OCI-LY3 (cell line): ENCODE data around the gene SIRPB2.

ENCODE experiments used
- H2AFZ ChIP-seq: fragments of 200-600, 300-600 bp; shearing (Covaris generic); 2 replicates; pipeline ENCODE4 v1.6.0; 2014; ENCODE audit warnings: antibody characterized with exemption, low read depth, low read length
- H3K27ac ChIP-seq: fragments of 200-600, 300-600 bp; sonication (generic); 2 replicates; pipeline ENCODE4 v1.5.1; 2014; ENCODE audit warnings: mild to moderate bottlenecking, low read length, moderate library complexity, mixed read lengths
- H3K27me3 ChIP-seq: fragments of 200-600, 300-600 bp; sonication (generic); 2 replicates; pipeline ENCODE4 v1.6.1; 2014; ENCODE audit warnings: low read depth, low read length, mixed read lengths
- H3K36me3 ChIP-seq: fragments of 200-600, 300-600 bp; sonication (generic); replicated peaks from 2 replicates; pipeline ENCODE3; 2014; ENCODE audit warnings: low read depth, low read length, mixed read lengths
- H3K4me1 ChIP-seq: fragments of 300-600, 200-600 bp; sonication (generic); 2 replicates; pipeline ENCODE4 v1.6.1; 2014; ENCODE audit warnings: low read length, mixed read lengths
- H3K4me2 ChIP-seq: fragments of 200-600, 300-600 bp; sonication (generic); 2 replicates; pipeline ENCODE4 v1.6.1; 2014; ENCODE audit warnings: low read length, mixed read lengths
- H3K4me3 ChIP-seq: fragments of 300-600, 200-600 bp; sonication (generic); 2 replicates; pipeline ENCODE4 v1.5.1; 2014; ENCODE audit warnings: antibody characterized with exemption, mild to moderate bottlenecking, low read length, moderate library complexity
- H3K79me2 ChIP-seq: fragments of 300-600, 200-600 bp; shearing (Covaris generic); 2 replicates; pipeline ENCODE4 v1.6.1; 2014; ENCODE audit warnings: mild to moderate bottlenecking, low read length, mixed read lengths
- H3K9ac ChIP-seq: fragments of 300-600, 200-600 bp; shearing (Covaris generic); 2 replicates; pipeline ENCODE4 v1.6.0; 2014; ENCODE audit warnings: mild to moderate bottlenecking, low read length, moderate library complexity
- H3K9me3 ChIP-seq: fragments of 200-600, 300-600 bp; shearing (Covaris generic); 2 replicates; pipeline ENCODE4 v1.6.1; 2014; ENCODE audit warnings: low read length, mixed read lengths; ENCODE audit not compliant: insufficient read depth
- H4K20me1 ChIP-seq: fragments of 200-600, 300-600 bp; sonication (generic); 2 replicates; pipeline ENCODE4 v1.6.1; 2016; ENCODE audit warnings: low read length, mixed read lengths; ENCODE audit not compliant: insufficient read depth
- EZH2phosphoT487 ChIP-seq: fragments of 200-600 bp; shearing (Covaris generic); IDR thresholded peaks from 2 replicates; pipeline ENCODE4 v1.6.1; 2018; ENCODE audit warnings: antibody characterized with exemption, mixed run types, low read depth
- TF ChIP-seq, protein P1 (sequence below): fragments of 200-600, 300-600 bp; sonication (generic); IDR thresholded peaks from 2 replicates; pipeline ENCODE4 v1.5.1; 2014; ENCODE audit warnings: antibody characterized with exemption, low read length, low read depth

The SIRPB2 gene

GRCh38 chr20:1457992-1458391 lies 33.2 kb downstream of the SIRPB2 start:
- Histone ChIP-seq H3K4me2 (no peak overlapping the region), H3K36me3 (peaks cover 79% of the 10 kb centered on the region), H3K27ac (no peak overlapping the region), H3K9me3 (no peaks in the 10 kb centered on the region), H3K4me1 (peaks cover 4% of the 10 kb centered on the region), H3K4me3 (no peak overlapping the region), H3K9ac (no peak overlapping the region), H2AFZ (no peak overlapping the region), H4K20me1 (peaks cover 12% of the 10 kb centered on the region; the same call in 1 of the 2 replicates), H3K27me3 (no peaks in the 10 kb centered on the region), H3K79me2 (peaks cover 26% of the 10 kb centered on the region)
- no peak for TF ChIP-seq EZH2phosphoT487
- TF ChIP-seq, protein P1, sequence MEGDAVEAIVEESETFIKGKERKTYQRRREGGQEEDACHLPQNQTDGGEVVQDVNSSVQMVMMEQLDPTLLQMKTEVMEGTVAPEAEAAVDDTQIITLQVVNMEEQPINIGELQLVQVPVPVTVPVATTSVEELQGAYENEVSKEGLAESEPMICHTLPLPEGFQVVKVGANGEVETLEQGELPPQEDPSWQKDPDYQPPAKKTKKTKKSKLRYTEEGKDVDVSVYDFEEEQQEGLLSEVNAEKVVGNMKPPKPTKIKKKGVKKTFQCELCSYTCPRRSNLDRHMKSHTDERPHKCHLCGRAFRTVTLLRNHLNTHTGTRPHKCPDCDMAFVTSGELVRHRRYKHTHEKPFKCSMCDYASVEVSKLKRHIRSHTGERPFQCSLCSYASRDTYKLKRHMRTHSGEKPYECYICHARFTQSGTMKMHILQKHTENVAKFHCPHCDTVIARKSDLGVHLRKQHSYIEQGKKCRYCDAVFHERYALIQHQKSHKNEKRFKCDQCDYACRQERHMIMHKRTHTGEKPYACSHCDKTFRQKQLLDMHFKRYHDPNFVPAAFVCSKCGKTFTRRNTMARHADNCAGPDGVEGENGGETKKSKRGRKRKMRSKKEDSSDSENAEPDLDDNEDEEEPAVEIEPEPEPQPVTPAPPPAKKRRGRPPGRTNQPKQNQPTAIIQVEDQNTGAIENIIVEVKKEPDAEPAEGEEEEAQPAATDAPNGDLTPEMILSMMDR, result no peak

DNA sequence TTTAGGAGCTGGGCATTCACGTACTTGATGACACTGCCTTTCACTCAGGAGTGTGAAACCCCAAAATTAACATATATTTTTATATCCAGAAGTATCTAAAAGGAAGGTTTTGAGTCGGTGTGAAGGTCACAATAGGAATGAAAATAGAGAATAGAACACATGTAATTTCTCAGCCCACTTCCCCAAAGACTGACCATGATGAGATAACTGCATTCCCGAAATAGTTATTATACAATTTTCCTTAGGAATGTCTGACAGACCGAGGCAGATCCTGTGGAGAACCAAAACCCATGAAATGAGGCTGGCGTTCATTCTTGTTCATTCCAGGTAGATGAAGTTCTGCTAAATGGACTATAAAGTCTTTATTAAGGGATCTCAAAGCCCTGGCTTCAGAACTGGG lies 34.9 kb downstream of the SIRPB2 start:
- H3K36me3 ChIP-seq, result peaks cover 85% of the 10 kb centered on the region
- H3K9ac ChIP-seq, result no peak overlapping the region
- H4K20me1 ChIP-seq, result 0 out of 2 replicates have a peak, but pooled peaks cover 2% of the 10 kb centered on the region
- no peak overlapping the region for H3K27ac ChIP-seq
- H2AFZ ChIP-seq, result no peak overlapping the region
- no peak overlapping the region for H3K4me3 ChIP-seq
- no peaks in the 10 kb centered on the region for H3K9me3 ChIP-seq
- TF ChIP-seq, protein P1, result no peak
- TF ChIP-seq EZH2phosphoT487, result no peak
- no peak overlapping the region for H3K4me2 ChIP-seq
- peaks cover 14% of the 10 kb centered on the region for H3K79me2 ChIP-seq
- H3K4me1 ChIP-seq, result no peaks in the 10 kb centered on the region
- no peaks in the 10 kb centered on the region for H3K27me3 ChIP-seq

DNA sequence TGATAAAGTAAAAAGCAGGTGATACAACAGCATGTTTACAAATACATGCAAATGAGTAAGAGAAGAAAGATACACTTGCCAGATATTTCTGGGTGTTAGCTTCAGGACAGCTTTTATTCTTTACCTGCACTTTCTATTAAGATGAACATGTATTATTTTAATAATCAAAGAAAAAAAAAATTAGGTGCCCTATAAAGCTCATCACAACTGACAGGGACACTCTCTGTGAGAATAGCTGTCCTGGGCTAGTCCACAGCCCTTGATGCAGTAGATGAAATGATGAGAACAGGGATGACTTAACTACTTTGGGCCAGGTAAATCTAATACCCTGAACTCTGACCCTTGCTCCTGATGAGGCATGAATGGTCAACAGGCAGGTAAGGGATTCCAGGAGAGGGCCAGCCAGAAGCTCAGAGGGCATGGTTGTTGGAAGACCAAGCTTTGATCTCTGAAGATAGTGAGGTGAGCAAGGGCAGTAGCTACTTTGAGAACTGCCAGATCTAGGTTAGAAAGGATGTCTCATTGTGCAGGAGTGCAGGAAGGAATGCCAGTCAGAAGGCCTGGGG lies 40.2 kb downstream of the SIRPB2 start:
- Histone ChIP-seq H2AFZ (no peak overlapping the region), H3K4me2 (no peak overlapping the region), H3K9ac (no peak overlapping the region), H3K36me3 (peaks cover 84% of the 10 kb centered on the region), H4K20me1 (no peaks in the 10 kb centered on the region), H3K27me3 (no peaks in the 10 kb centered on the region), H3K27ac (no peak overlapping the region), H3K4me1 (no peaks in the 10 kb centered on the region), H3K4me3 (no peak overlapping the region), H3K79me2 (no peaks in the 10 kb centered on the region), H3K9me3 (no peaks in the 10 kb centered on the region)
- TF ChIP-seq EZH2phosphoT487, result no peak
- TF ChIP-seq, protein P1, result no peak

GRCh38 chr20:1449370-1449769 lies 41.9 kb downstream of the SIRPB2 start:
- H3K9me3 ChIP-seq, result no peaks in the 10 kb centered on the region
- TF ChIP-seq, protein P1, result no peak
- TF ChIP-seq EZH2phosphoT487, result no peak
- H3K4me3 ChIP-seq, result no peak overlapping the region
- H3K4me1 ChIP-seq, result no peaks in the 10 kb centered on the region
- no peaks in the 10 kb centered on the region for H3K79me2 ChIP-seq
- H2AFZ ChIP-seq, result no peak overlapping the region
- no peak overlapping the region for H3K9ac ChIP-seq
- H4K20me1 ChIP-seq, result no peaks in the 10 kb centered on the region
- peaks cover 85% of the 10 kb centered on the region for H3K36me3 ChIP-seq
- H3K27me3 ChIP-seq, result no peaks in the 10 kb centered on the region
- no peak overlapping the region for H3K4me2 ChIP-seq
- no peak overlapping the region for H3K27ac ChIP-seq
